Adrenal gland (tissue), 5 donors: ENCODE data around the gene GPR155.
"Not testable (repeated sequence)": the region's sequence is repeated elsewhere in the genome, so short reads cannot be mapped to it uniquely, and the experiment has no call there.

Experiments used
- CTCF ChIP-seq, 6 experiments: fragments of 450-650 bp in 4 of 6; fragments of 200-600 bp in 2 of 6; sonication (generic) in 1 of 6; IDR thresholded peaks; 1 replicate in 5 of 6; 2 replicates in 1 of 6; pipeline versions ENCODE4 v1.5.1 to v1.8.0; 2016 to 2021; ENCODE audit warnings: antibody characterized with exemption in 6 of 6, mild to moderate bottlenecking in 2 of 6, moderate library complexity in 1 of 6
- POLR2A ChIP-seq, 2 donors: fragments of 450-650 bp; IDR thresholded peaks; one replicate each; pipeline ENCODE4 v1.6.1; 2017; ENCODE audit warnings: antibody characterized with exemption in 2 of 2, mild to moderate bottlenecking in 2 of 2, moderate library complexity in 1 of 2
- donor health status: DM: no; HTN: no; CAD: no.

GRCh38 chr2:174388706-174389105 lies 98.1 kb downstream of the GPR155 start:
- not testable (repeated sequence) for TF ChIP-seq CTCF, POLR2A (IDR thresholded peaks at IDR 0.05)
